GM18505 (cell line): ENCODE data around the gene SSX2IP.

Experiments
- ATAC-seq: cut with Tn5 transposase; IDR thresholded peaks from one replicate; pipeline ENCODE4 v1.9.1; 2021; ENCODE audit not compliant: unreplicated experiment
- POLR2A ChIP-seq: IDR thresholded peaks from 4 replicates; pipeline ENCODE4 v1.6.1; 2011; ENCODE audit warnings: borderline replicate concordance; ENCODE audit not compliant: insufficient read depth, insufficient read length; ENCODE audit errors: extremely low read depth

SSX2IP gene

GRCh38 chr1:84701376-84701775 lies 11.1 kb upstream of the SSX2IP start:
- ATAC-seq = no peak

GRCh38 chr1:84700070-84700469 lies 9.8 kb upstream of the SSX2IP start:
- ATAC-seq = peak; percentile 91
- TF ChIP-seq POLR2A = no peak

More at GRCh38 chr1:84701376-84701775, 11.1 kb upstream of the SSX2IP start:
- no peak for TF ChIP-seq POLR2A

- ATAC-seq = no peak
Observed at GRCh38 chr1:84698151-84699110, 8.2 kb upstream of the SSX2IP start.

GRCh38 chr1:84693785-84694184 lies 3.5 kb upstream of the SSX2IP start:
- TF ChIP-seq POLR2A = no peak
- no peak for ATAC-seq

More at GRCh38 chr1:84698151-84699110, 8.2 kb upstream of the SSX2IP start:
- no peak for TF ChIP-seq POLR2A

- TF ChIP-seq POLR2A = no peak
- ATAC-seq = no peak
Observed at GRCh38 chr1:84693005-84693404, 2.7 kb upstream of the SSX2IP start.

- no peak for TF ChIP-seq POLR2A
- no peak for ATAC-seq
Observed at GRCh38 chr1:84692391-84692790, 2.1 kb upstream of the SSX2IP start.

- no peak for TF ChIP-seq POLR2A
- no peak for ATAC-seq
Observed at GRCh38 chr1:84691122-84691783, 992 bp upstream of the SSX2IP start.

- no peak for ATAC-seq
- no peak for TF ChIP-seq POLR2A
Observed at GRCh38 chr1:84689514-84690396, 506 bp downstream of the SSX2IP start.

- TF ChIP-seq POLR2A = no peak
- ATAC-seq = no peak
Observed at GRCh38 chr1:84688463-84689061, 1.7 kb downstream of the SSX2IP start.

- no peak for TF ChIP-seq POLR2A
- ATAC-seq = no peak
Observed at GRCh38 chr1:84687714-84688462, 2.4 kb downstream of the SSX2IP start.

GRCh38 chr1:84686223-84686622 lies 4.0 kb downstream of the SSX2IP start:
- no peak for TF ChIP-seq POLR2A
- ATAC-seq = no peak

- ATAC-seq = no peak
- no peak for TF ChIP-seq POLR2A
Observed at GRCh38 chr1:84683508-84683907, 6.8 kb downstream of the SSX2IP start.
